Measurements from ENCODE around the gene SLC17A9.

Gene SLC17A9

DNA sequence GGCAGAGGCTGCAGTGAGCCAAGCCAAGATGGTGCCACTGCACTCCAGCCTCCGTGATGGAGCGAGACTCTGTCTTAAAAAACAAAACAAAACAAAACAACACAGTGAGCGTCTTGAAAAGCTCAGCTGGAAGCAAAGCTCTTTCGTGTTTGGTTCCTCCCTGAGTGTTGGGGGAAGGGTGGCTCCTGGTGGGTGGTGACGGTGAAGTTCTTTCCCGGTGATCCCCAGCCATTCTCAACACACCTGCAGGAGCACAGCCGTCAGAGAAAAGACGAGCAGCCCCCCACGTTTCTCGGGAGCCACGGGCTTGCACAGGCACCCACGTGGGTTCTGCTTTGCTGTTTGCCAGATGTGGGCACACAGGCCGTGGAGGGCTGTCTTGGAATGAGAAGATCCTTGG is 51.0 kb downstream of the SLC17A9 start:
- DNase-seq (ENCODE audit: low spot score): no peak

GRCh38 chr20:63004607-63005364 is 52.3 kb downstream of the SLC17A9 start:
- DNase-seq (ENCODE audit: low spot score): no peak

DNA sequence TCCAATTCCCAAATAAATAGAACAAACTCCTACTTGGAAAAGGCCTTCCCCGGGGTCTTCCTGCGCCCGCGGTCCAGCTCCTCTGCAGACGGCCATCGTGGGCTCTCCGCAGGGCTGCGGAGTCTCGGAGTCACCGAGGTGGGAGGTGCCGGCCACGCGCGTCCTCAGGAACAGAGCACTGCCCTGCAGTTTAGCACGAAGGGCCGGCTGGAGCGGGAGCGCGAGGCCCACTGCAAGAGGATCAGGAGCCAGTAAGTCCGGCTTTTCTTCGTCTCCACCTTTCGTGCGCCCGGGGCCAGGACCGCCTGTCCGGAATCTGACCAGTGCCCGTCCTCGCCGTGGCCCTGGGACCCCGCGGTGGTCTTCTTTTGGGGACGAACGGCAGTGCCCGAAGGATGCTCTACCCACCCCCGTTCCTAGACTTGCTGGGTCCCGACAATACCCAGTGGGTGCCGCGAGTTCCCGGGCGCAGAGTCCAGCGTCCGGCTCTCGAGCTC is 52.9 kb downstream of the SLC17A9 start:
- no peak for DNase-seq (ENCODE audit: low spot score)

DNA sequence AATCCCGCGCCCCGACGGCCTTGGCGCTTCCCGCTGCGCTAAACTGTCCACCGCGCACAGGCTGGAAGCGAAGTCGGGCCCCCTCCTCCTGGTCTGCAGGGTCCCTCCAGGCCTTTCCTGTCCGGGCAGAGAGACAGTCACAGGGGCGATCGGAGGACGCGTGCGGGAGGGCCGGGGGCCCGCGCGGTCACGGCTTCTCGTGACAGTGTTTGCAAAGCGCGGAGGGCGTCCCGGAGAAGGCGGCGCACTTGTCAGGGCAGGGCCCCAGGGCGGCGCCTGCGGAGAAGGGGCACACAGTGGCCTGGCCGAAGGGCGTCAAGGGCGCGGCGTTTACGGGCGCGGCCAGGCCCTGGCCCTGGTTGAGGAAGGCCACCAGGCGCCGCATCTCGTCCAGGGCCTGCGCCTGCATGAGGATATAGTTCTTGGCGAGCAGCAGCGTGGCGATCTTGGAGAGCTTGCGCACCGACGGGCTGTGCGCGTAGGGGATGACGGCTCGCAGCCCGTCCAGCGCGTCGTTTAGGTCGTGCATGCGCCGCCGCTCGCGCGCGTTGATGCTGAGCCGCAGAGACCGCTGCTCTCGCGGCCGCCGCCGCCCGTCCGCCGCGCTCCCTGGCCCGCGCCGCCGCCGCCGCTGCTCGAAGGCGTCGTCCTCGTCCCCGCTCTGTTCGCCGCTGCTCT is 53.5 kb downstream of the SLC17A9 start:
- DNase-seq (ENCODE audit: low spot score): peak; percentile 74

- DNase-seq (ENCODE audit: low spot score): peak; percentile 81
These were observed 54.2 kb downstream of the SLC17A9 start, which contains the start of gene BHLHE23 for GRCh38 chr20:63006540-63007359. Gene BHLHE23 (minus strand): TSS chr20:63006964. CDS start chr20:63006774, 190 bp downstream.

DNA sequence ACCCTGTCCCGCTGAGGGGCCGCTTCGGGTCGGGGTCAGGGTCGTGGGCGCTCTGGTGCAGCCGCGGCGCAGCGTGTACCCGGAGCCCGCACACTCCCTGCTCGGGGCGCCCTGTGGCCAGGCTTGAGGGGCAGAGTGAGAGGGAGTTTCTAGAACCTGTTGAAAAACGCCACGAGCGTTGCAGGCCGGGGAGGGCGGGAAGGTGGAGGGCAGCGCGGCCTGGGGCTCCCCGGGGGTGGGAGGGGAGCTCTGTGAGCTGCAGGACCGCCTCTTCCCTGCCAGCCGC is 54.8 kb downstream of the SLC17A9 start:
- DNase-seq (ENCODE audit: low spot score): no peak

DNA sequence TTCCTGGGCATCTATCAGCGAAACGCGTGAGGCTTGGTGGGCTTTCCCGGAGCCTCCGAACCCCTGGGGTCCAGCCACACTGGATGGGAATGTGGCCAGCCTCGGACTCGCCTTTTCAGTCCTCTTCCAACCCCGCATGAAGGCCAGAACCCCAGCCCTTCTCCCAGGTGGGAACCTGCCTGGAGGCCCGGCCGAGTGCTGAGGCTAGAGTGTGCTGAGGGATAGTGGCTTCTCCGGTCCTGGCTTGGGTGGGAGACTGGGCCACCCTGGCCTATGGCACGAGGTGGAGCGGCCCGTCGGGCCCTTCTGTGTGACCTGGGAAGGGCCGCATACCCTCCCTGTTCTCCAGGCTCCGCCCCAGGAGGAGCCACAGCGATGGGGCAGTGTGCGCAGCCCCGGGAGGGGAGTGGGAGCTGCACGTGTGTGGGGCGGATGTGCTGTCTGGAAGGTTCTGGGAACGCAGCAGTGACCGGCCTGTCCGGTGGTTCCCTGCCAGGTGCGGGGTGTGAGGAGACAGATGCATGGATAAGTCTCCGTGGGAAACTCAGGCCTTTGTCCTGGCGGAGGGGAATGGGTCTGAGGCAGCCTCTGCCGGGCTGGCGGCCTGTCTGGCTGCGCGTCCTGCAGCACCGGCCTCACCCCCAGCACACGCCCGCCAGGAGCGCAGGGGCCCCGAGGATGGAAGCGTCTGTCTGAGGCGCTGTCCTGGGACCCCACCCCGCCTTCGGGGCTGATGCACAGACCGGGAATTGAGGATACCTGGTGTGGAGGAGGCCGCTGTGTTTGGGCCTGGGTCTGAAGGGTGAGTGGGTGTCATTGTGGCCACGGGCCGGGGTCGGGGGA is 55.4 kb downstream of the SLC17A9 start:
- no peak for DNase-seq (ENCODE audit: low spot score)

DNA sequence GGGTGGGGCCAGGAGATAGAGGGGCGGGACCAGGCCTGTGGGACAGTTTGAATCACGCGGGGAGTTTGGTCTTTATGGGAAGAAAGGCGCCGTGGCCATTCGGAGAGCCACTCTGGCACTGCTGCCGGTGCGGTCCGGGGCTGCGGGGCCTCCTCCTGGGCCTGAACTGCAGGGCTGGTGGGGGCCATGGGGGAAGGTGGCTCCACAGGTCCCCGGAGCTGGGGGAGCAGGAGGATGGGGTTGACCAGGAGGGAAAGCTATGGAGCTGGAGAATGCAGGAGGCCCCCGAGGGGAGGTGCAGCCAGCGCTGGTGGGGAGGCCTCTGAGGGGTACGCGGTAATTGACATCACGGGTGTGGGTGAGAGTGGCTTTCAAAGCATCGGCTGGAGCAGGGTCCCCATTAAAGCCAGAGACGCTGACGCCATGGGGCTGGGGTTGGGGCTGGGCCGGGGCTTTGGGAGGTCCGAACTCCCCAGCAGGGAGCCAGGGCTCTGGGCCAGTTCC is 56.1 kb downstream of the SLC17A9 start:
- DNase-seq (ENCODE audit: low spot score): no peak

- DNase-seq (ENCODE audit: low spot score): peak; percentile 92
These were observed 56.8 kb downstream of the SLC17A9 start for GRCh38 chr20:63009045-63009961.

DNA sequence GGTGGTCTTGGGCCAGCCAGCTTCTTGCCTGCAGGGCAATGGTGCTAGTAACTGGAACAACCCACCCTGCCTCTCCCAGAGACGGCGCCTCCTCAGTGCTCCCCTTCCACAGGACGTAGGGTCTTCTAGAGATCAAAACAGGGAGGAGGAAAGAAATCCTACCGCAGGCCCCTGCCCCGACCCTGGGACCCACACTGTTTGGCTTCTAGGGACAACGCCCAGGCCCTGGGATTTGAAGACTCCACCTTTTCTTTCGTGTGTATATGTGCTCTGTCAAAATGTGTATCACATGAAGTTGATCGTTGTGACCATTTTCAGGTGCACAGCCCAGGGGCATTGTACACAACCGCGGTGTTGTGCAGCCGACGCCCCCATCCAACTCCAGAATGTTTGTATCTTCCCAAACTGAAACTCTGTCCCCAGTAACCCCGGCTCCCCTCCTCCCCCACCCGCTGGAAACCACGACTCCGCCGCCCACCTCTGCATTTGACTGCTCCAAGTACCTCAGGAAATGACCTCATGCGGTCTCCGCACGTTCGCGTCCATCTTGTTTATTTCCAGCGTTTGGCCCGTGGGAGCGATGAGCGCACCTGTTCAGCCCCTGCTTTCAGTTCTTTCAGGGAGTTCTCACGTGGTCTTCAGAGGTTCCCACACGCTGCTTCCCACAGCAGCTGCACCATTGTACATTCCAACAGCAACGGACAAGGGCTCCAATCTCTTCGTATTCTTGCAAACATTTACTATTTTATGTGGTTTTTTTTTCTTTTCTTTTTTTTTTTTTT is 57.7 kb downstream of the SLC17A9 start:
- no peak for DNase-seq (ENCODE audit: low spot score)

DNA sequence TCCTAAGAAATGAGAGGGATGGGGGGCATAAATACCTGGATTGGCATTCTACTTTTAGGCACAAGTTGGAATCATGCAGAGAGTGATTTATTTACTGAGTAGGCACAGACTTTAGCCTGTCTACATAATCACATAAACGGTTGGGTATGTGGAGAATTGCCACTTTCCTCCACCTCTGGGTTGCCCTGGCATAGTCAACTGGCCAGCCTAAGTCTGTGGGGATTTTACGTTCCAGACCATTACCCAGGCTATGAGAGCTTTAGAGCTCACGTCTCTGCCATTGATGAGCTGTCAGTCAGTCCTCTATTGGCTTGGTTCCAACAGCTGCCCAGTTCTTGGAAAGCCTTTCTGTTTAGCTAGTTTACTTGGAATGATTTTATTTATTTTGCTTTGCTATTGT is 59.3 kb downstream of the SLC17A9 start:
- no peak for DNase-seq (ENCODE audit: low spot score)

DNA sequence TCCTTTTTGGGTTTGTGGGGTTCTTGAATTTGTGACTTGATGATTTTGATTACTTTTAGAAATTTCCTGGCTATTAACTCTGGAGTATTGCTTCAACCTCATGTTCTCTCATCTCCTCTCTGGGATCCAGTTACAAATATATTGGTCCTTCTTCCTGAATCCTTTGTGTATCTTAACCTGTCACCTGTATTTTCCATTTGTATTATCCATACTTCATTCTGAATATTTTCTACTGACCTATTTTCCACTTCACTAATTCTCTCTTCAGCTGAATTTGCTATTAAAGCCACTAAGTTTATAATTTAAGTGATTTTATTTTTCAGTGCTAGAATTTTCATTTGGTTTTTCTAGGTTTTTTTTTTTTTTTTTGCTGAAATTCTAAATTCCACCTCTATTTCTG is 60.7 kb downstream of the SLC17A9 start:
- no peak for DNase-seq (ENCODE audit: low spot score)

- no peak for DNase-seq (ENCODE audit: low spot score)
These were observed 61.8 kb downstream of the SLC17A9 start for GRCh38 chr20:63014287-63014686.

GRCh38 chr20:63014710-63015109 is 62.2 kb downstream of the SLC17A9 start:
- DNase-seq (ENCODE audit: low spot score): no peak

DNA sequence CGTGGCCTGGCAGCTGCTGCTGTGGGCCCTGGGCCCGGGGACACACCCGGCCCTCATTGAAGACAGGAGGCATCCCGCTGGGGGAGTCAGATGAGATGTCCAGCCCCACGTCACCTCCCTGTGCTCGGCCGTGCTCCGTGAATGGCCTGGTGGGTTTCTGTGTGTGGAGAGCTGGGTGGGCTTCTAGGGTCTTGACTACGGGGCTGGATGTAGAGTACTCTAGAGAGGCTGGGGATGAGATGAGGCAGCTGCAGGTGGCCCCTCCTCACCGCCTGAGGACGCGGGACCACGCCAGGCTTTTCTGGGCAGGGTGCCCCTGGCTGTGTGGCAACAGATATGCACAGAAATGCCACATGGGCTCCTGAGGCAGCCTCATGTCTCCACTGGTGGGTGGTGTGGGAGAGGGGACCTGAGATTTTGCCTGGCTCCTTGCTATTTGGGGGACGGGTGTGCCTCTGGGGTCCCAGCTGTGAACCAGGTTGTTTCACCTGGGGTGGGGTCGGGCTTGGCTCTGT is 62.7 kb downstream of the SLC17A9 start:
- no peak for DNase-seq (ENCODE audit: low spot score)

DNA sequence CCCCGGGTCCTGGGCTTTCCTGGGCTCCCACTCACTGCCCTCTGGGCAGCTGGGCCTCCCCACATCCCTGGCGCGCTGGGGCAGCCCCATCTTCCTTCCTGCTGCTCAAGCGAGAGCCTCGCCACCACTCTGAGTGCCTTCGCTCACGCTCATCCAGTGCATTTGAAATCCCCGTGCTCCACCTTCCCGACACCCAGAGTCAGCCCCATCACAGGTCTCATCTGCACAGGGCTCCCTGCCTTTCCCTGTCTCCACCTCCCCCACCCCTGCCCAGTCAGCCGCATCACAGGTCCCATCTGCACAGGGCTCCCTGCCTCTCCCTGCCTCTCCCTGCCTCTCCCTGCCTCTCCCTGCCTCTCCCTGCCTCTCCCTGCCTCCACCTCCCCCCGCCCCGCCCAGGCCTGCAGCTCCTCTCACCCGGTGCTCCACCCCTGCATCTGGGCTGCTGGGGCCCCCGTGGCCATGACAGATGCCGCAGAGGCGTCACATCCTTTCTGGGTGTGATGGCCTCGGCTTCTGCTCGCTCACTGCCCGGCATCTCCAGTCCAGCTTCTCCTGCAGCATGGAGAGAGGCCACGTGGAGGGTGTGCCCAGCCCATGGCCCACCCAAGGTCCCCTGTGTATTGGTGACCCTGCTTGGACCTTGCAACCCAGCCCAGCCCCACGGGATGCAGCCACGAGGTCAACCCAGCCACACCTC is 63.3 kb downstream of the SLC17A9 start:
- no peak for DNase-seq (ENCODE audit: low spot score)

DNA sequence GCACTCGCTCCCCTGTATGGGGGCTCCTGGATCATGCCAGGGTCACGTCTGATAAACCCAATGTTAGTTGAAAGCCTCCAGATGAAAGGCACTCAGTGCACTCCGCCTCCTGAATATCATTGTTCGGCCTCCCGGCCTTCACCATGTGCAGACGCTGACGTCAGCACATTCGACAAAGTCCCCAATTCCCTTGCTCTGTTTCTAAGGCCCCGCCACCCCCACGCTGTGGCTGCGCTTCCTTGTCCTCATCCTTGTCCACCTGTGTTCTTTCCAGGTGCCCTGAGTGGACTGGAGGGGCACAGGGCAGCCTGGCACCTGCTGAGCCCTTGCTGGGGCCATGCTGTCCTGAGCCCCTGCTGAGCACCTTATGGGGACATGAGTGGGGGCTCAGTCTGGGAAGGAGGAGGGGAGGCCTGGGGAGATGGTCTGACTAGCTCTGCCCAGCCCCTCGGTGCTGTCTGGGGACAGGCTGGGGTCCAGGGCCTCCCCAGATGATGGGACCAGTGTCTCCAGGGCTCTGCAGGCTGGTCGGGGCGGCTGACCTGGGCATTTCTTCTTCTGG is 64.1 kb downstream of the SLC17A9 start:
- no peak for DNase-seq (ENCODE audit: low spot score)

- no peak for DNase-seq (ENCODE audit: low spot score)
These were observed 64.7 kb downstream of the SLC17A9 start for GRCh38 chr20:63017076-63017825.
